ENCODE data around the gene SYMPK. TPM values are rescaled to one million over a fixed set of nuclear protein-coding genes. Genes with fewer than 3 reads are reported as not detected.
"Not testable (repeated sequence)": the region's sequence is repeated elsewhere in the genome, so short reads cannot be mapped to it uniquely, and the experiment has no call there.

Gene SYMPK
- total RNA-seq, 1 experiment from 2014 or later, result 85.5 TPM

DNA sequence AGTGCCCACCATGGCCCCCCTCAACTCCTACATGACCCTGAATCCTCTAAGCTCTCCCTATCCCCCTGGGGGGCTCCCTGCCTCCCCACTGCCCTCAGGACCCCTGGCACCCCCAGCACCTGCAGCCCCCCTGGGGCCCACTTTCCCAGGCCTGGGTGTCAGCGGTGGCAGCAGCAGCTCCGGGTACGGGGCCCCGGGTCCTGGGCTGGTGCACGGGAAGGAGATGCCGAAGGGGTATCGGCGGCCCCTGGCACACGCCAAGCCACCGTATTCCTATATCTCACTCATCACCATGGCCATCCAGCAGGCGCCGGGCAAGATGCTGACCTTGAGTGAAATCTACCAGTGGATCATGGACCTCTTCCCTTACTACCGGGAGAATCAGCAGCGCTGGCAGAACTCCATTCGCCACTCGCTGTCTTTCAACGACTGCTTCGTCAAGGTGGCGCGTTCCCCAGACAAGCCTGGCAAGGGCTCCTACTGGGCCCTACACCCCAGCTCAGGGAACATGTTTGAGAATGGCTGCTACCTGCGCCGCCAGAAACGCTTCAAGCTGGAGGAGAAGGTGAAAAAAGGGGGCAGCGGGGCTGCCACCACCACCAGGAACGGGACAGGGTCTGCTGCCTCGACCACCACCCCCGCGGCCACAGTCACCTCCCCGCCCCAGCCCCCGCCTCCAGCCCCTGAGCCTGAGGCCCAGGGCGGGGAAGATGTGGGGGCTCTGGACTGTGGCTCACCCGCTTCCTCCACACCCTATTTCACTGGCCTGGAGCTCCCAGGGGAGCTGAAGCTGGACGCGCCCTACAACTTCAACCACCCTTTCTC lies 9.4 kb upstream of the SYMPK start:
- TF ChIP-seq EZH2 (IDR thresholded peaks at IDR 0.05; ENCODE audit: borderline replicate concordance, low read depth, low read length, poor library complexity, severe bottlenecking), result no peak
- TF ChIP-seq, protein P1, sequence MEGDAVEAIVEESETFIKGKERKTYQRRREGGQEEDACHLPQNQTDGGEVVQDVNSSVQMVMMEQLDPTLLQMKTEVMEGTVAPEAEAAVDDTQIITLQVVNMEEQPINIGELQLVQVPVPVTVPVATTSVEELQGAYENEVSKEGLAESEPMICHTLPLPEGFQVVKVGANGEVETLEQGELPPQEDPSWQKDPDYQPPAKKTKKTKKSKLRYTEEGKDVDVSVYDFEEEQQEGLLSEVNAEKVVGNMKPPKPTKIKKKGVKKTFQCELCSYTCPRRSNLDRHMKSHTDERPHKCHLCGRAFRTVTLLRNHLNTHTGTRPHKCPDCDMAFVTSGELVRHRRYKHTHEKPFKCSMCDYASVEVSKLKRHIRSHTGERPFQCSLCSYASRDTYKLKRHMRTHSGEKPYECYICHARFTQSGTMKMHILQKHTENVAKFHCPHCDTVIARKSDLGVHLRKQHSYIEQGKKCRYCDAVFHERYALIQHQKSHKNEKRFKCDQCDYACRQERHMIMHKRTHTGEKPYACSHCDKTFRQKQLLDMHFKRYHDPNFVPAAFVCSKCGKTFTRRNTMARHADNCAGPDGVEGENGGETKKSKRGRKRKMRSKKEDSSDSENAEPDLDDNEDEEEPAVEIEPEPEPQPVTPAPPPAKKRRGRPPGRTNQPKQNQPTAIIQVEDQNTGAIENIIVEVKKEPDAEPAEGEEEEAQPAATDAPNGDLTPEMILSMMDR (conservative IDR thresholded peaks at IDR 0.05; ENCODE audit: low read depth, low read length), result no peak
- intact Hi-C loops (cut with micrococcal nuclease; ENCODE audit: unreplicated experiment), result no loop called here
- H3K4me1 ChIP-seq (ENCODE audit: insufficient read depth, low read length, poor library complexity, severe bottlenecking), result no peaks in the 10 kb centered on the region
- POLR2A ChIA-PET (ENCODE audit: low non-redundant PET), result no interaction called here
- H3K27ac ChIP-seq (ENCODE audit: low read depth, low read length, poor library complexity, severe bottlenecking), result no peak overlapping the region
- H3K4me3 ChIP-seq (ENCODE audit: low read depth, low read length, poor library complexity, severe bottlenecking), result no peak overlapping the region
- no TSS peak for BruUV-seq (replicated peaks)
- H3K36me3 ChIP-seq (ENCODE audit: insufficient read depth, low read length, poor library complexity, severe bottlenecking), result no peaks in the 10 kb centered on the region
- H3K9me3 ChIP-seq (ENCODE audit: low read depth, low read length, poor library complexity, severe bottlenecking), result no peaks in the 10 kb centered on the region
- no peak for DNase-seq (ENCODE audit: low spot score)
- CTCF ChIA-PET, result no interaction called here
- peaks cover under 1% of the 10 kb centered on the region for H3K27me3 ChIP-seq (replicated peaks; ENCODE audit: insufficient read depth, low read depth, low read length, poor library complexity)

DNA sequence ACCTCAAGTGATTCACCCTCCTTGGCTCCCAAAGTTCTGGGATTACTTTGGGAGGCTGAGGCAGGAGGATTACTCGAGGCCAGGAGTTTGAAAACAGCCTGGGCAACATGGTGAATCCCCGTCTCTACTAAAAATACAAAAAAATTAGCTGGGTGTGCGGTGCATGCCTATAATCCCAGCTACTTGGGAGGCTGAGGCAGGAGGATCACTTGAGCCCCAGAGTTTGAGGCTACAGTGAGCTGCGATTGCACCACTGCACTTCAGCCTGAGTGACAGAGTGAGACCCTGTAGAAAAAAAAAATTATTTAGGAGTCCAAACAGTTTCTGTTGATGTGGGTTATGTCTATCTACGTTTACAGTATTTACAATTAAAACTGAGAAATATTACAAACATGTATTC lies 7.9 kb upstream of the SYMPK start:
- H3K36me3 ChIP-seq (ENCODE audit: insufficient read depth, low read length, poor library complexity, severe bottlenecking), result no peaks in the 10 kb centered on the region
- CTCF ChIA-PET, result interaction anchor here (0.7 kb wide), 1 partner anchor 14 kb away, joined by 4 read pairs; no protein-coding TSS in a partner anchor
- no TSS peak for BruUV-seq (replicated peaks)
- intact Hi-C loops (cut with micrococcal nuclease; ENCODE audit: unreplicated experiment), result no loop called here
- H3K9me3 ChIP-seq (ENCODE audit: low read depth, low read length, poor library complexity, severe bottlenecking), result no peaks in the 10 kb centered on the region
- TF ChIP-seq, protein P1 (conservative IDR thresholded peaks at IDR 0.05; ENCODE audit: low read depth, low read length), result no peak
- no peak for TF ChIP-seq EZH2 (IDR thresholded peaks at IDR 0.05; ENCODE audit: borderline replicate concordance, low read depth, low read length, poor library complexity, severe bottlenecking)
- DNase-seq (ENCODE audit: low spot score), result no peak
- no peak overlapping the region for H3K4me3 ChIP-seq (ENCODE audit: low read depth, low read length, poor library complexity, severe bottlenecking)
- H3K27ac ChIP-seq (ENCODE audit: low read depth, low read length, poor library complexity, severe bottlenecking), result no peak overlapping the region
- H3K4me1 ChIP-seq (ENCODE audit: insufficient read depth, low read length, poor library complexity, severe bottlenecking), result no peaks in the 10 kb centered on the region
- POLR2A ChIA-PET (ENCODE audit: low non-redundant PET), result no interaction called here
- H3K27me3 ChIP-seq (replicated peaks; ENCODE audit: insufficient read depth, low read depth, low read length, poor library complexity), result peaks cover 15% of the 10 kb centered on the region

DNA sequence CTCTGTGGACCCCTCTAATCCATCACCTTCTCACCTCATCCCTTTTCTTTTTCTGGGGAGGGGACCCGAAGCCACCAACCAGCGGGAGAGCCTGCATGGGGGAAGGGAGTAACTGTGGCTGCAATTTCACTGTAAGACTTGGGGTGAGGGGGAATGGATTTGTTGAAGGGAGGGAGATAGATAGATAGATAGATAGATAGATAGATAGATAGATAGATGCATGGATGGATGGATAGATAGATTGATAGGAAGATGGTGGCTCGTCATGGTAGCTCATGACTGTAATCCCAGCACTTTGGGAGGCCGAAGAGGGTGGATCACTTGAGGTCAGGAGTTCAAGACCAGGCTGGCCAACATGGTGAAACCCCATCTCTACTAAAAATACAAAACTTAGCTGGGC lies 4.3 kb upstream of the SYMPK start:
- intact Hi-C loops (cut with micrococcal nuclease; ENCODE audit: unreplicated experiment); H3K36me3 ChIP-seq (ENCODE audit: insufficient read depth, low read length, poor library complexity, severe bottlenecking); POLR2A ChIA-PET (ENCODE audit: low non-redundant PET); H3K4me3 ChIP-seq (ENCODE audit: low read depth, low read length, poor library complexity, severe bottlenecking); CTCF ChIA-PET; BruUV-seq (replicated peaks); H3K27ac ChIP-seq (ENCODE audit: low read depth, low read length, poor library complexity, severe bottlenecking); H3K4me1 ChIP-seq (ENCODE audit: insufficient read depth, low read length, poor library complexity, severe bottlenecking); H3K9me3 ChIP-seq (ENCODE audit: low read depth, low read length, poor library complexity, severe bottlenecking); DNase-seq (ENCODE audit: low spot score): not testable (repeated sequence)
- H3K27me3 ChIP-seq (replicated peaks; ENCODE audit: insufficient read depth, low read depth, low read length, poor library complexity), result peaks cover 41% of the 10 kb centered on the region

All from A673 (cell line).